ENCODE data around the gene NELFE. TPM values are rescaled to one million over a fixed set of nuclear protein-coding genes. Genes with fewer than 3 reads are reported as not detected.

The NELFE gene
- total and polyA plus RNA-seq, 2 of the 13 experiments (the other 11 are each of a cell fraction or from before 2014, with no cell fraction given): 51.3 to 69.8 TPM

DNA sequence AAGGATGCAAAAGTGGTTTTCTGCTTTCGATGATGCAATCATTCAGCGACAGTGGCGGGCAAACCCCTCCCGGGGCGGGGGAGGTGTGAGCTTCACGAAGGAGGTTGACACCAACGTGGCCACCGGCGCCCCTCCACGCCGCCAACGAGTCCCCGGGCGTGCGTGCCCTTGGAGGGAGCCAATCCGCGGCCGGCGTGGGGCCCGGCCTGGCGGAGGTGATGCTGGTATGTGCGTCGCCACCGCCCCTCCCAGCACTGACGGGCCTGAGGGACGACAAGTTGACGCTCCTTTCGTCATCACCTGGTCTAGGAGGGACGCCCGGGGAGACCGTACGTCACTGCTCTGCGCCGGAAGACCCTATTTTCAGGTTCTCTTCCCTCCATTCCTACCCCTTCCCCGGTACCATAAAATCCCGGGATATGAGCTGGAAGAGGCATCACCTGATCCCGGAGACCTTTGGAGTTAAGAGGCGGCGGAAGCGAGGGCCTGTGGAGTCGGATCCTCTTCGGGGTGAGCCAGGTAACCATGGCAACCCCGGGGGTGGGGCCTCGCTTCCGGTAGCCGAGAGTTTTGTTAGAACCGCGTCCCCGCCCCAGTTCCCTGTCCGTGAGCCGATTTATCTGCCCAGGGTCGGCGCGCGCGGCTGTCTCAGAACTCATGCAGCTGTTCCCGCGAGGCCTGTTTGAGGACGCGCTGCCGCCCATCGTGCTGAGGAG is 13.4 kb upstream of the NELFE start, which contains the start of gene DXO (continued):
- TF ChIP-seq, protein P1, sequence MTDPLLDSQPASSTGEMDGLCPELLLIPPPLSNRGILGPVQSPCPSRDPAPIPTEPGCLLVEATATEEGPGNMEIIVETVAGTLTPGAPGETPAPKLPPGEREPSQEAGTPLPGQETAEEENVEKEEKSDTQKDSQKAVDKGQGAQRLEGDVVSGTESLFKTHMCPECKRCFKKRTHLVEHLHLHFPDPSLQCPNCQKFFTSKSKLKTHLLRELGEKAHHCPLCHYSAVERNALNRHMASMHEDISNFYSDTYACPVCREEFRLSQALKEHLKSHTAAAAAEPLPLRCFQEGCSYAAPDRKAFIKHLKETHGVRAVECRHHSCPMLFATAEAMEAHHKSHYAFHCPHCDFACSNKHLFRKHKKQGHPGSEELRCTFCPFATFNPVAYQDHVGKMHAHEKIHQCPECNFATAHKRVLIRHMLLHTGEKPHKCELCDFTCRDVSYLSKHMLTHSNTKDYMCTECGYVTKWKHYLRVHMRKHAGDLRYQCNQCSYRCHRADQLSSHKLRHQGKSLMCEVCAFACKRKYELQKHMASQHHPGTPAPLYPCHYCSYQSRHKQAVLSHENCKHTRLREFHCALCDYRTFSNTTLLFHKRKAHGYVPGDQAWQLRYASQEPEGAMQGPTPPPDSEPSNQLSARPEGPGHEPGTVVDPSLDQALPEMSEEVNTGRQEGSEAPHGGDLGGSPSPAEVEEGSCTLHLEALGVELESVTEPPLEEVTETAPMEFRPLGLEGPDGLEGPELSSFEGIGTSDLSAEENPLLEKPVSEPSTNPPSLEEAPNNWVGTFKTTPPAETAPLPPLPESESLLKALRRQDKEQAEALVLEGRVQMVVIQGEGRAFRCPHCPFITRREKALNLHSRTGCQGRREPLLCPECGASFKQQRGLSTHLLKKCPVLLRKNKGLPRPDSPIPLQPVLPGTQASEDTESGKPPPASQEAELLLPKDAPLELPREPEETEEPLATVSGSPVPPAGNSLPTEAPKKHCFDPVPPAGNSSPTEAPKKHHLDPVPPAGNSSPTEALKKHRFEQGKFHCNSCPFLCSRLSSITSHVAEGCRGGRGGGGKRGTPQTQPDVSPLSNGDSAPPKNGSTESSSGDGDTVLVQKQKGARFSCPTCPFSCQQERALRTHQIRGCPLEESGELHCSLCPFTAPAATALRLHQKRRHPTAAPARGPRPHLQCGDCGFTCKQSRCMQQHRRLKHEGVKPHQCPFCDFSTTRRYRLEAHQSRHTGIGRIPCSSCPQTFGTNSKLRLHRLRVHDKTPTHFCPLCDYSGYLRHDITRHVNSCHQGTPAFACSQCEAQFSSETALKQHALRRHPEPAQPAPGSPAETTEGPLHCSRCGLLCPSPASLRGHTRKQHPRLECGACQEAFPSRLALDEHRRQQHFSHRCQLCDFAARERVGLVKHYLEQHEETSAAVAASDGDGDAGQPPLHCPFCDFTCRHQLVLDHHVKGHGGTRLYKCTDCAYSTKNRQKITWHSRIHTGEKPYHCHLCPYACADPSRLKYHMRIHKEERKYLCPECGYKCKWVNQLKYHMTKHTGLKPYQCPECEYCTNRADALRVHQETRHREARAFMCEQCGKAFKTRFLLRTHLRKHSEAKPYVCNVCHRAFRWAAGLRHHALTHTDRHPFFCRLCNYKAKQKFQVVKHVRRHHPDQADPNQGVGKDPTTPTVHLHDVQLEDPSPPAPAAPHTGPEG (CRISPR knock-in tag; IDR thresholded peaks at IDR 0.05): no peak; the same call in 1 of the 2 replicates
- TF ChIP-seq, protein P2, sequence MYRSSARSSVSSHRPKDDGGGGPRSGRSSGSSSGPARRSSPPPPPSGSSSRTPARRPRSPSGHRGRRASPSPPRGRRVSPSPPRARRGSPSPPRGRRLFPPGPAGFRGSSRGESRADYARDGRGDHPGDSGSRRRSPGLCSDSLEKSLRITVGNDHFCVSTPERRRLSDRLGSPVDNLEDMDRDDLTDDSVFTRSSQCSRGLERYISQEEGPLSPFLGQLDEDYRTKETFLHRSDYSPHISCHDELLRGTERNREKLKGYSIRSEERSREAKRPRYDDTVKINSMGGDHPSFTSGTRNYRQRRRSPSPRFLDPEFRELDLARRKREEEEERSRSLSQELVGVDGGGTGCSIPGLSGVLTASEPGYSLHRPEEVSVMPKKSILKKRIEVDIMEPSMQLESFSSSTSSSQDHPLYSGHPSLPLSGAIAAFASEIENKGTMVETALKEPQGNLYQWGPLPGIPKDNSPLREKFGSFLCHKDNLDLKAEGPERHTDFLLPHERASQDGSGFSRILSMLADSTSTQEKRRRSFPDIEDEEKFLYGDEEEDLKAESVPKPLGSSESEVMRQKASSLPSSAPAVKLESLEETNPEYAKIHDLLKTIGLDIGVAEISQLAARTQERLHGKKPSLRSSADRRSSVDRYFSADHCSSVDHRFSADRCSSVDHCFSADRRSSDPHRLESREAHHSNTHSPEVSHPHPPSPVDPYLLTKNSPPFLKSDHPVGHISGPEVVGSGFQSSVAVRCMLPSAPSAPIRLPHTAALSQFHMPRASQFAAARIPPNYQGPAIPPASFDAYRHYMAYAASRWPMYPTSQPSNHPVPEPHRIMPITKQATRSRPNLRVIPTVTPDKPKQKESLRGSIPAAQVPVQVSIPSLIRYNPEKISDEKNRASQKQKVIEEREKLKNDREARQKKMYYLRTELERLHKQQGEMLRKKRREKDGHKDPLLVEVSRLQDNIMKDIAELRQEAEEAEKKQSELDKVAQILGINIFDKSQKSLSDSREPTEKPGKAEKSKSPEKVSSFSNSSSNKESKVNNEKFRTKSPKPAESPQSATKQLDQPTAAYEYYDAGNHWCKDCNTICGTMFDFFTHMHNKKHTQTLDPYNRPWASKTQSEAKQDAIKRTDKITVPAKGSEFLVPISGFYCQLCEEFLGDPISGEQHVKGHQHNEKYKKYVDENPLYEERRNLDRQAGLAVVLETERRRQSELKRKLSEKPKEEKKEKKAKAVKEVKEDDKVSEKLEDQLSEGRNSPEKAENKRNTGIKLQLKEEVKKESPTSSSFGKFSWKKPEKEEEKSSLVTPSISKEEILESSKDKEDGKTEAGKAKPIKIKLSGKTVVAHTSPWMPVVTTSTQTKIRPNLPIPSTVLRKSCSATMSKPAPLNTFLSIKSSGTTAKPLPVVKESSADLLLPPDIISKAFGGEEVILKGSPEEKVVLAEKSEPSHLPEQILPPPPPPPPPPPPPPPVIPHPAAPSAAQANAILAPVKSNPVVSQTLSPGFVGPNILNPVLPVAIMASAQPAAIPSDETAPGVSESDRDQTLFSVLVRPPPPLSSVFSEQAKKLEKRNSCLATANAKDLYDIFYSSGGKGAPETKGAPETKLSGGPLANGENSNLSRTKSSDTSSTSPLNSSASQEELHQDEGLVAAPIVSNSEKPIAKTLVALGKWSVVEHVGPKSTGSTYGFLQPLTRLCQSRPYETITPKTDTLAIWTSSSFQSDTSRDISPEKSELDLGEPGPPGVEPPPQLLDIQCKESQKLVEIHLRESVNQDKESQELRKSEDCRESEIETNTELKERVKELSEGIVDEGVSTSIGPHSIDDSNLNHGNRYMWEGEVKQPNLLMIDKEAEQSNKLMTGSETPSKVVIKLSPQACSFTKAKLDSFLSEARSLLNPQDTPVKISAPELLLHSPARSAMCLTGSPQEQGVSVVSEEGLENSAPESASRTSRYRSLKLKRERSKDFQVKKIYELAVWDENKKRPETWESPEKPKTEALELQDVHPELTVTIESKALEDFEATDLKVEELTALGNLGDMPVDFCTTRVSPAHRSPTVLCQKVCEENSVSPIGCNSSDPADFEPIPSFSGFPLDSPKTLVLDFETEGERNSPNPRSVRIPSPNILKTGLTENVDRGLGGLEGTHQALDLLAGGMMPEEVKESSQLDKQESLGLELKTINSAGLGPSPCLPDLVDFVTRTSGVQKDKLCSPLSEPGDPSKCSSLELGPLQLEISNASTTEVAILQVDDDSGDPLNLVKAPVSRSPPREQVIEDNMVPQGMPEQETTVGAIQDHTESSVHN (CRISPR knock-in tag; IDR thresholded peaks at IDR 0.05): peak; percentile 51; the same call in 1 of the 2 replicates
- TF ChIP-seq RFXANK (CRISPR knock-in tag; IDR thresholded peaks at IDR 0.05) (peak; percentile 91; the same call in 1 of the 2 replicates), CBX5 (CRISPR knock-in tag; IDR thresholded peaks at IDR 0.05; ENCODE audit: borderline replicate concordance) (peak; percentile 67), SETDB1 (CRISPR knock-in tag; IDR thresholded peaks at IDR 0.05; ENCODE audit: borderline replicate concordance) (no peak), PRMT3 (CRISPR knock-in tag; IDR thresholded peaks at IDR 0.05; ENCODE audit: borderline replicate concordance, low read depth) (no peak), ZNF737 (CRISPR knock-in tag; IDR thresholded peaks at IDR 0.05; ENCODE audit: borderline replicate concordance) (no peak)
- TF ChIP-seq, protein P3, sequence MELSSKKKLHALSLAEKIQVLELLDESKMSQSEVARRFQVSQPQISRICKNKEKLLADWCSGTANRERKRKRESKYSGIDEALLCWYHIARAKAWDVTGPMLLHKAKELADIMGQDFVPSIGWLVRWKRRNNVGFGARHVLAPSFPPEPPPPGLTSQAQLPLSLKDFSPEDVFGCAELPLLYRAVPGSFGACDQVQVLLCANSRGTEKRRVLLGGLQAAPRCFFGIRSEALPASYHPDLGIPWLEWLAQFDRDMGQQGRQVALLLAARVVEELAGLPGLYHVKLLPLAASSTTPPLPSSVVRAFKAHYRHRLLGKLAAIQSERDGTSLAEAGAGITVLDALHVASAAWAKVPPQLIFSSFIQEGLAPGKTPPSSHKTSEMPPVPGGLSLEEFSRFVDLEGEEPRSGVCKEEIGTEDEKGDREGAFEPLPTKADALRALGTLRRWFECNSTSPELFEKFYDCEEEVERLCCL (CRISPR knock-in tag; IDR thresholded peaks at IDR 0.05; ENCODE audit: borderline replicate concordance): peak; percentile 13; the same call in 1 of the 2 replicates
- TF ChIP-seq, protein P4, sequence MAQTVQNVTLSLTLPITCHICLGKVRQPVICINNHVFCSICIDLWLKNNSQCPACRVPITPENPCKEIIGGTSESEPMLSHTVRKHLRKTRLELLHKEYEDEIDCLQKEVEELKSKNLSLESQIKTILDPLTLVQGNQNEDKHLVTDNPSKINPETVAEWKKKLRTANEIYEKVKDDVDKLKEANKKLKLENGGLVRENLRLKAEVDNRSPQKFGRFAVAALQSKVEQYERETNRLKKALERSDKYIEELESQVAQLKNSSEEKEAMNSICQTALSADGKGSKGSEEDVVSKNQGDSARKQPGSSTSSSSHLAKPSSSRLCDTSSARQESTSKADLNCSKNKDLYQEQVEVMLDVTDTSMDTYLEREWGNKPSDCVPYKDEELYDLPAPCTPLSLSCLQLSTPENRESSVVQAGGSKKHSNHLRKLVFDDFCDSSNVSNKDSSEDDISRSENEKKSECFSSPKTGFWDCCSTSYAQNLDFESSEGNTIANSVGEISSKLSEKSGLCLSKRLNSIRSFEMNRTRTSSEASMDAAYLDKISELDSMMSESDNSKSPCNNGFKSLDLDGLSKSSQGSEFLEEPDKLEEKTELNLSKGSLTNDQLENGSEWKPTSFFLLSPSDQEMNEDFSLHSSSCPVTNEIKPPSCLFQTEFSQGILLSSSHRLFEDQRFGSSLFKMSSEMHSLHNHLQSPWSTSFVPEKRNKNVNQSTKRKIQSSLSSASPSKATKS (CRISPR knock-in tag; IDR thresholded peaks at IDR 0.05): no peak
